GM12878 (cell line): ENCODE measurements around the gene SLC9A3. TPM values are rescaled to one million over a fixed set of nuclear protein-coding genes. Genes with fewer than 3 reads are reported as not detected.

Source experiments
- ATAC-seq: fragments of 200-7000 bp; cut with Tn5 transposase; 3 replicates; pipeline ENCODE4 v1.9.1; 2020; ENCODE audit warnings: mild to moderate bottlenecking, moderate library complexity
- BruUV-seq: library from RNA; stranded (reverse); fragments of 400-500 nt; replicated peaks from 2 replicates; lab custom pipeline; 2021; lab: Mats Ljungman, UMichigan
- CTCF ChIA-PET: fragments of 300-600 bp; sonication (Branson Sonifier 250); formaldehyde crosslinking; extraction: SDS; loops from one replicate; lab custom pipeline; 2021; ENCODE audit warnings: inconsistent platforms; lab: Yijun Ruan, JAX
- POLR2A ChIA-PET: fragments of 350-600 bp; formaldehyde crosslinking; extraction: SDS; loops from one replicate; lab custom pipeline; 2021; ENCODE audit warnings: inconsistent platforms; lab: Charles Lee
- RAD21 ChIA-PET: fragments of 300-600 bp; sonication (Branson Sonifier 250); formaldehyde crosslinking; loops from one replicate; lab custom pipeline; 2023; ENCODE audit warnings: antibody characterized with exemption; ENCODE audit not compliant: unreplicated experiment; lab: Charles Lee
- SMC1A ChIA-PET: fragments of 300-600 bp; sonication (Branson Sonifier 250); formaldehyde crosslinking; loops from one replicate; lab custom pipeline; 2023; ENCODE audit not compliant: unreplicated experiment, uncharacterized antibody; lab: Charles Lee
- DNase-seq: peaks from one replicate; pipeline ENCODE4 v3.0.0-alpha.2; 2011; ENCODE audit warnings: low read depth, low spot score
- FAIRE-seq: peaks from 3 replicates; lab custom pipeline; 2011; peaks lifted over from hg19 to GRCh38; lab: Jason Lieb, UNC
- H2AFZ ChIP-seq: 2 replicates; pipeline ENCODE4 v1.6.0; 2011; ENCODE audit warnings: low read depth, low read length, control low read depth; ENCODE audit not compliant: control insufficient read depth
- H3K27ac ChIP-seq: 2 replicates; pipeline ENCODE4 v1.5.1; 2011; ENCODE audit warnings: control low read depth; ENCODE audit not compliant: control insufficient read depth, insufficient read depth
- H3K27me3 ChIP-seq, 2 experiments: replicated peaks in 1 of 2; 2 replicates each; pipeline versions ENCODE4 v1.6.0 to v1.6.1; 2011; ENCODE audit warnings: low read length in 1 of 2; ENCODE audit not compliant: control insufficient read depth in 2 of 2, insufficient read depth in 2 of 2
- H3K36me3 ChIP-seq, 2 experiments: 2 replicates each; pipeline ENCODE4 v1.5.1; 2011; ENCODE audit warnings: low read length in 1 of 2; ENCODE audit not compliant: control insufficient read depth in 2 of 2, insufficient read depth in 2 of 2
- H3K4me1 ChIP-seq: 2 replicates; pipeline ENCODE4 v1.6.1; 2011; ENCODE audit warnings: mild to moderate bottlenecking, low read length, moderate library complexity, mixed read lengths; ENCODE audit not compliant: control insufficient read depth, insufficient read depth
- H3K4me2 ChIP-seq: 2 replicates; pipeline ENCODE4 v1.6.0; 2011; ENCODE audit warnings: control low read depth; ENCODE audit not compliant: control insufficient read depth, insufficient read depth
- H3K4me3 ChIP-seq: fragments of 200-600 bp; sonication (generic); 2 replicates; pipeline ENCODE4 v1.5.1; 2016
- H3K79me2 ChIP-seq: 2 replicates; pipeline ENCODE4 v1.6.0; 2011; ENCODE audit warnings: low read length; ENCODE audit not compliant: control insufficient read depth, insufficient read depth
- H3K9ac ChIP-seq: 2 replicates; pipeline ENCODE4 v1.8.0; 2011; ENCODE audit warnings: low read length, control low read depth, mixed read lengths; ENCODE audit not compliant: control insufficient read depth, insufficient read depth
- H3K9me3 ChIP-seq: replicated peaks from 3 replicates; pipeline ENCODE4 v1.5.1; 2011; ENCODE audit warnings: mild to moderate bottlenecking, low read length; ENCODE audit not compliant: control insufficient read depth, insufficient read depth
- H4K20me1 ChIP-seq: 2 replicates; pipeline ENCODE4 v1.6.0; 2011; ENCODE audit not compliant: control insufficient read depth, insufficient read depth
- ASH2L ChIP-seq: fragments of 300-600, 200-600 bp; sonication (generic); IDR thresholded peaks from 2 replicates; pipeline ENCODE4 v1.6.1; 2017; ENCODE audit warnings: low read depth, mild to moderate bottlenecking, borderline replicate concordance
- ETV6 ChIP-seq, 2 experiments: fragments of 450-650 bp in 1 of 2; IDR thresholded peaks in 1 of 2; conservative IDR thresholded peaks in 1 of 2; 2 replicates each; pipeline ENCODE4 v1.6.1; 2014; ENCODE audit warnings: antibody characterized with exemption in 1 of 2, borderline replicate concordance in 1 of 2, low read depth in 1 of 2, mild to moderate bottlenecking in 1 of 2, moderate library complexity in 1 of 2
- IKZF1 ChIP-seq: fragments of 450-650 bp; conservative IDR thresholded peaks from 2 replicates; pipeline ENCODE4 v1.6.1; 2017; ENCODE audit warnings: antibody characterized with exemption, mild to moderate bottlenecking
- POLR2AphosphoS5 ChIP-seq: IDR thresholded peaks from 2 replicates; pipeline ENCODE4 v1.6.1; 2011; ENCODE audit warnings: mild to moderate bottlenecking, low read length, inconsistent platforms
- SKIL ChIP-seq: fragments of 450-650 bp; IDR thresholded peaks from 2 replicates; pipeline ENCODE4 v1.6.1; 2017; ENCODE audit warnings: mild to moderate bottlenecking, low read depth, inconsistent platforms; ENCODE audit not compliant: poor library complexity, severe bottlenecking
- SUPT20H ChIP-seq: IDR thresholded peaks from 2 replicates; pipeline ENCODE4 v1.6.1; 2011; ENCODE audit warnings: low read depth, mild to moderate bottlenecking, low read length, moderate library complexity, borderline replicate concordance; ENCODE audit not compliant: control insufficient read depth
- WRNIP1 ChIP-seq: IDR thresholded peaks from 2 replicates; pipeline ENCODE4 v1.6.1; 2011; ENCODE audit warnings: low read depth, low read length, improper control_type of control experiment, borderline replicate concordance
- WGBS: methylation state at CpG from one replicate; pipeline ENCODE4 v1.1.6; 2016; ENCODE audit warnings: low lambda C conversion rate; ENCODE audit not compliant: insufficient replicate concordance, insufficient coverage; ENCODE audit errors: missing lambda C conversion rate; 5-methylcytosine and 5-hydroxymethylcytosine counted together
- in situ Hi-C: fragments of 300-500 bp; cut with MboI; formaldehyde crosslinking; loops from 9 replicates; pipeline ENCODE4 v1.14.3; 2018; ENCODE audit warnings: mixed read lengths
- intact Hi-C: fragments of 100-400 bp; cut with micrococcal nuclease; formaldehyde crosslinking; loops from one replicate; pipeline ENCODE4 v1.14.2; 2022; ENCODE audit not compliant: unreplicated experiment
- polyA plus RNA-seq, 11 experiments: library from polyadenylated mRNA; depleted of rRNA in 4 of 11; unstranded in 6 of 11; stranded (reverse) in 5 of 11; fragments of >200 nt; fragmentation: Nextera tagmentation in 4 of 11; fragmentation: Illumina TruSeq in 1 of 11; extraction: Ambion mirVana in 4 of 11; extraction: Trizol in 1 of 11; gene quantifications; 1 replicate in 1 of 11; 2 replicates in 10 of 11; pipeline versions ENCODE4 v1.2.1 to v1.2.3, GENCODE V29; 2011 to 2016; ENCODE audit warnings: inconsistent platforms in 2 of 11, missing spikeins in 2 of 11, low read depth in 1 of 11
- total RNA-seq, 4 experiments: library from RNA; depleted of rRNA in 3 of 4; stranded (reverse); fragments of >200 nt in 3 of 4; fragmentation: Illumina TruSeq in 1 of 4; extraction: Trizol in 1 of 4; gene quantifications; 2 replicates each; pipeline versions ENCODE4 v1.2.1 to v1.2.3, GENCODE V29; 2013 to 2021
- TF ChIP-seq, protein P1 (sequence below), 3 experiments: IDR thresholded peaks in 2 of 3; conservative IDR thresholded peaks in 1 of 3; 2 replicates each; pipeline ENCODE4 v1.5.1; 2011; ENCODE audit warnings: low read depth in 3 of 3, low read length in 3 of 3, mild to moderate bottlenecking in 3 of 3, control low read depth in 2 of 3, moderate library complexity in 2 of 3, inconsistent platforms in 1 of 3, mixed read lengths in 1 of 3; ENCODE audit not compliant: control insufficient read depth in 2 of 3, insufficient read depth in 1 of 3; ENCODE audit errors: extremely low read depth in 1 of 3

The SLC9A3 gene
- total and polyA plus RNA-seq, 10 of the 15 experiments (the other 5 are each of a cell fraction or from before 2014, with no cell fraction given) = 0.04 to 5.2 (median 2.3) TPM; not detected in 1

DNA sequence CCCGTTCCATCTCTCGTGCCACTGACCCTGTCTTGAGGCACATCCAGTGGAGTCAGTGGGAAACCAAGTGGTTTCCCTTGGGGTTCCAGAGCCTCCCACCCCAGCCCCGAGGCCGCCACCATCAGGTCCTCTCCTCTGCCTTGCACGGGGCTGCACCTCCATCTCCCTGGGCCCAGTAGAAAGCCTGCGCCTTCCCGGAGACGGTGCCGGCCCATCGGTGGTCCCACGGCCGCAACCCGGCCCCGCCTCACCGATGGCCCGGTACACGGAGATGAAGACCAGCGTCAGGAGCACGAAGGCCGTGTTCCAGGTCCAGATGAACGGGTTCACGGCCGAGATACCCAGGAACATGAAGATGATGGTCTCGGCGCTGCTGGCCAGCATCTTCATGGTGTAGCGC, 41.2 kb downstream of the SLC9A3 start (continued):
- TF ChIP-seq IKZF1 = no peak
- TF ChIP-seq, protein P1, sequence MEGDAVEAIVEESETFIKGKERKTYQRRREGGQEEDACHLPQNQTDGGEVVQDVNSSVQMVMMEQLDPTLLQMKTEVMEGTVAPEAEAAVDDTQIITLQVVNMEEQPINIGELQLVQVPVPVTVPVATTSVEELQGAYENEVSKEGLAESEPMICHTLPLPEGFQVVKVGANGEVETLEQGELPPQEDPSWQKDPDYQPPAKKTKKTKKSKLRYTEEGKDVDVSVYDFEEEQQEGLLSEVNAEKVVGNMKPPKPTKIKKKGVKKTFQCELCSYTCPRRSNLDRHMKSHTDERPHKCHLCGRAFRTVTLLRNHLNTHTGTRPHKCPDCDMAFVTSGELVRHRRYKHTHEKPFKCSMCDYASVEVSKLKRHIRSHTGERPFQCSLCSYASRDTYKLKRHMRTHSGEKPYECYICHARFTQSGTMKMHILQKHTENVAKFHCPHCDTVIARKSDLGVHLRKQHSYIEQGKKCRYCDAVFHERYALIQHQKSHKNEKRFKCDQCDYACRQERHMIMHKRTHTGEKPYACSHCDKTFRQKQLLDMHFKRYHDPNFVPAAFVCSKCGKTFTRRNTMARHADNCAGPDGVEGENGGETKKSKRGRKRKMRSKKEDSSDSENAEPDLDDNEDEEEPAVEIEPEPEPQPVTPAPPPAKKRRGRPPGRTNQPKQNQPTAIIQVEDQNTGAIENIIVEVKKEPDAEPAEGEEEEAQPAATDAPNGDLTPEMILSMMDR (IDR thresholded peaks at IDR 0.05 in 2 of 3, conservative IDR thresholded peaks at IDR 0.05 in 1 of 3; ENCODE audit: control insufficient read depth in 2 of 3, extremely low read depth in 1 of 3, insufficient read depth in 1 of 3, low read depth in 3 of 3, low read length in 3 of 3) = no peak
- no peak for TF ChIP-seq SKIL
- no peak for TF ChIP-seq ASH2L
- no peak for TF ChIP-seq WRNIP1
- TF ChIP-seq POLR2AphosphoS5 = no peak
- TF ChIP-seq, all 136 proteins: peak for 0

- Histone ChIP-seq H3K27me3 (no peaks in the 10 kb centered on the region), H3K27ac (no peak overlapping the region), H2AFZ (no peak overlapping the region), H3K9ac (no peak overlapping the region), H3K4me2 (no peak overlapping the region), H4K20me1 (no peaks in the 10 kb centered on the region), H3K9me3 (no peaks in the 10 kb centered on the region), H3K4me3 (no peak overlapping the region), H3K4me1 (no peaks in the 10 kb centered on the region), H3K79me2 (no peaks in the 10 kb centered on the region), H3K36me3 (no peaks in the 10 kb centered on the region)
- intact Hi-C loops (no loop called here), in situ Hi-C loops (no loop called here)
- ChIA-PET RAD21 (no interaction called here), POLR2A (no interaction called here), CTCF (no interaction called here), SMC1A (no interaction called here)
- DNase-seq (no peak), ATAC-seq (no peak), FAIRE-seq (no peak)
- no TSS peak for BruUV-seq
- 69% methylated on average over 19 of the region's 27 CpGs for WGBS
- no peak for TF ChIP-seq ETV6 (conservative IDR thresholded peaks at IDR 0.05 in 1 of 2, IDR thresholded peaks at IDR 0.05 in 1 of 2; ENCODE audit: borderline replicate concordance in 1 of 2, low read depth in 1 of 2)
- no peak for TF ChIP-seq SUPT20H
Measured at GRCh38 chr5:482506-482905, 41.7 kb downstream of the SLC9A3 start.
